BLaER1 (cell line): ENCODE data around the gene ZNF362.

Experiments used
- H3K27ac ChIP-seq: shearing (Covaris generic); formaldehyde crosslinking; 2 replicates; pipeline ENCODE4 v1.8.1; 2022
- H3K27me3 ChIP-seq: shearing (Covaris generic); formaldehyde crosslinking; 2 replicates; pipeline ENCODE4 v1.8.1; 2022
- H3K36me3 ChIP-seq: shearing (Covaris generic); formaldehyde crosslinking; 2 replicates; pipeline ENCODE4 v1.8.1; 2022
- H3K4me1 ChIP-seq: shearing (Covaris generic); formaldehyde crosslinking; 2 replicates; pipeline ENCODE4 v1.8.1; 2022
- H3K4me2 ChIP-seq: shearing (Covaris generic); formaldehyde crosslinking; 2 replicates; pipeline ENCODE4 v1.8.1; 2022
- H3K4me3 ChIP-seq: shearing (Covaris generic); formaldehyde crosslinking; 2 replicates; pipeline ENCODE4 v1.8.1; 2022
- H3K9ac ChIP-seq: shearing (Covaris generic); formaldehyde crosslinking; 2 replicates; pipeline ENCODE4 v1.8.1; 2022
- H3K9me3 ChIP-seq: shearing (Covaris generic); formaldehyde crosslinking; 2 replicates; pipeline ENCODE4 v1.8.1; 2022
- H4K20me1 ChIP-seq: shearing (Covaris generic); formaldehyde crosslinking; 2 replicates; pipeline ENCODE4 v1.8.1; 2022
- Cebpa-rat ChIP-seq: shearing (Covaris generic); IDR thresholded peaks from 2 replicates; pipeline ENCODE4 v1.8.1; 2022

Gene ZNF362

GRCh38 chr1:33242652-33243051 is 13.6 kb upstream of the ZNF362 start:
- Histone ChIP-seq H3K4me1 (peaks cover 13% of the 10 kb centered on the region), H3K9ac (no peak overlapping the region), H3K4me2 (no peak overlapping the region), H3K4me3 (no peak overlapping the region), H3K36me3 (no peaks in the 10 kb centered on the region), H3K27ac (no peak overlapping the region), H3K27me3 (no peaks in the 10 kb centered on the region), H3K9me3 (no peaks in the 10 kb centered on the region), H4K20me1 (no peaks in the 10 kb centered on the region)
- no peak for TF ChIP-seq Cebpa-rat

GRCh38 chr1:33244143-33244808 is 12.0 kb upstream of the ZNF362 start:
- H3K4me2 ChIP-seq = no peak overlapping the region

GRCh38 chr1:33244809-33245186 is 11.5 kb upstream of the ZNF362 start:
- no peak overlapping the region for H3K9ac ChIP-seq
- no peak overlapping the region for H3K4me2 ChIP-seq

More at GRCh38 chr1:33244143-33244808, 12.0 kb upstream of the ZNF362 start:
- Histone ChIP-seq H3K27me3 (no peaks in the 10 kb centered on the region), H3K9me3 (no peaks in the 10 kb centered on the region), H3K4me3 (no peak overlapping the region), H3K36me3 (no peaks in the 10 kb centered on the region), H3K27ac (no peak overlapping the region), H3K9ac (no peak overlapping the region), H4K20me1 (no peaks in the 10 kb centered on the region), H3K4me1 (peaks cover 13% of the 10 kb centered on the region)
- TF ChIP-seq Cebpa-rat = no peak

GRCh38 chr1:33246171-33246570 is 10.1 kb upstream of the ZNF362 start:
- no peak overlapping the region for H3K4me2 ChIP-seq
- no peaks in the 10 kb centered on the region for H4K20me1 ChIP-seq
- TF ChIP-seq Cebpa-rat = no peak
- H3K4me1 ChIP-seq = peaks cover 13% of the 10 kb centered on the region
- no peak overlapping the region for H3K9ac ChIP-seq
- no peaks in the 10 kb centered on the region for H3K9me3 ChIP-seq
- H3K4me3 ChIP-seq = no peak overlapping the region
- no peaks in the 10 kb centered on the region for H3K36me3 ChIP-seq
- H3K27ac ChIP-seq = no peak overlapping the region
- no peaks in the 10 kb centered on the region for H3K27me3 ChIP-seq

More at GRCh38 chr1:33244809-33245186, 11.5 kb upstream of the ZNF362 start:
- Histone ChIP-seq H3K36me3 (no peaks in the 10 kb centered on the region), H3K27me3 (no peaks in the 10 kb centered on the region), H3K27ac (no peak overlapping the region), H4K20me1 (no peaks in the 10 kb centered on the region), H3K9me3 (no peaks in the 10 kb centered on the region), H3K4me3 (no peak overlapping the region), H3K4me1 (peaks cover 13% of the 10 kb centered on the region)
- no peak for TF ChIP-seq Cebpa-rat

GRCh38 chr1:33247545-33247944 is 8.7 kb upstream of the ZNF362 start:
- TF ChIP-seq Cebpa-rat = no peak
- peaks cover 13% of the 10 kb centered on the region for H3K4me1 ChIP-seq
- no peaks in the 10 kb centered on the region for H3K27me3 ChIP-seq
- H3K4me2 ChIP-seq = no peak overlapping the region
- H3K9ac ChIP-seq = no peak overlapping the region
- no peak overlapping the region for H3K27ac ChIP-seq
- H4K20me1 ChIP-seq = no peaks in the 10 kb centered on the region
- no peak overlapping the region for H3K4me3 ChIP-seq
- no peaks in the 10 kb centered on the region for H3K36me3 ChIP-seq
- H3K9me3 ChIP-seq = no peaks in the 10 kb centered on the region

- H3K27me3 ChIP-seq = no peaks in the 10 kb centered on the region
- H3K36me3 ChIP-seq = no peaks in the 10 kb centered on the region
- peaks cover 11% of the 10 kb centered on the region for H3K4me1 ChIP-seq
- no peak overlapping the region for H3K4me3 ChIP-seq
- no peak overlapping the region for H3K9ac ChIP-seq
- no peak overlapping the region for H3K27ac ChIP-seq
- H3K4me2 ChIP-seq = no peak overlapping the region
- H3K9me3 ChIP-seq = no peaks in the 10 kb centered on the region
- no peaks in the 10 kb centered on the region for H4K20me1 ChIP-seq
- TF ChIP-seq Cebpa-rat = no peak
Measured at GRCh38 chr1:33248244-33248643, 8.0 kb upstream of the ZNF362 start.

- no peaks in the 10 kb centered on the region for H3K27me3 ChIP-seq
- no peak overlapping the region for H3K27ac ChIP-seq
- no peak overlapping the region for H3K4me2 ChIP-seq
- no peaks in the 10 kb centered on the region for H3K36me3 ChIP-seq
- TF ChIP-seq Cebpa-rat = no peak
- no peak overlapping the region for H3K4me3 ChIP-seq
- peaks cover 4% of the 10 kb centered on the region; the same call in 1 of the 2 replicates for H3K4me1 ChIP-seq
- no peak overlapping the region for H3K9ac ChIP-seq
- H4K20me1 ChIP-seq = no peaks in the 10 kb centered on the region
- no peaks in the 10 kb centered on the region for H3K9me3 ChIP-seq
Measured at GRCh38 chr1:33249422-33249821, 6.9 kb upstream of the ZNF362 start.

- no peaks in the 10 kb centered on the region for H3K9me3 ChIP-seq
- no peak for TF ChIP-seq Cebpa-rat
- H3K4me1 ChIP-seq = peaks cover 4% of the 10 kb centered on the region
- H3K36me3 ChIP-seq = no peaks in the 10 kb centered on the region
- H3K9ac ChIP-seq = no peak overlapping the region
- no peak overlapping the region for H3K4me2 ChIP-seq
- H4K20me1 ChIP-seq = no peaks in the 10 kb centered on the region
- H3K4me3 ChIP-seq = no peak overlapping the region
- H3K27ac ChIP-seq = no peak overlapping the region
- H3K27me3 ChIP-seq = no peaks in the 10 kb centered on the region
Measured at GRCh38 chr1:33250217-33250616, 6.1 kb upstream of the ZNF362 start.

- H3K36me3 ChIP-seq = no peaks in the 10 kb centered on the region
- no peak overlapping the region for H3K9ac ChIP-seq
- no peak for TF ChIP-seq Cebpa-rat
- H4K20me1 ChIP-seq = no peaks in the 10 kb centered on the region
- H3K4me3 ChIP-seq = no peak overlapping the region
- no peak overlapping the region for H3K4me2 ChIP-seq
- H3K4me1 ChIP-seq = peaks cover 9% of the 10 kb centered on the region
- no peaks in the 10 kb centered on the region for H3K27me3 ChIP-seq
- H3K27ac ChIP-seq = no peak overlapping the region
- H3K9me3 ChIP-seq = no peaks in the 10 kb centered on the region
Measured at GRCh38 chr1:33250724-33251123, 5.6 kb upstream of the ZNF362 start.

- Histone ChIP-seq H3K4me1 (peaks cover 30% of the 10 kb centered on the region), H3K4me3 (no peak overlapping the region), H3K36me3 (peaks cover 4% of the 10 kb centered on the region), H3K9me3 (no peaks in the 10 kb centered on the region), H3K4me2 (no peak overlapping the region), H3K27me3 (no peaks in the 10 kb centered on the region), H3K9ac (no peak overlapping the region), H4K20me1 (peaks cover 19% of the 10 kb centered on the region), H3K27ac (no peak overlapping the region)
- no peak for TF ChIP-seq Cebpa-rat
Measured at GRCh38 chr1:33254491-33254890, 1.8 kb upstream of the ZNF362 start.
